Middle frontal gyrus (tissue), 1 donor: ENCODE measurements around the gene PDSS2.

Source experiments
- DNase-seq: peaks from one replicate; pipeline ENCODE4 v3.0.0-alpha.2; 2015; ENCODE audit warnings: low spot score; ENCODE audit errors: extremely low spot score

PDSS2 gene

DNA sequence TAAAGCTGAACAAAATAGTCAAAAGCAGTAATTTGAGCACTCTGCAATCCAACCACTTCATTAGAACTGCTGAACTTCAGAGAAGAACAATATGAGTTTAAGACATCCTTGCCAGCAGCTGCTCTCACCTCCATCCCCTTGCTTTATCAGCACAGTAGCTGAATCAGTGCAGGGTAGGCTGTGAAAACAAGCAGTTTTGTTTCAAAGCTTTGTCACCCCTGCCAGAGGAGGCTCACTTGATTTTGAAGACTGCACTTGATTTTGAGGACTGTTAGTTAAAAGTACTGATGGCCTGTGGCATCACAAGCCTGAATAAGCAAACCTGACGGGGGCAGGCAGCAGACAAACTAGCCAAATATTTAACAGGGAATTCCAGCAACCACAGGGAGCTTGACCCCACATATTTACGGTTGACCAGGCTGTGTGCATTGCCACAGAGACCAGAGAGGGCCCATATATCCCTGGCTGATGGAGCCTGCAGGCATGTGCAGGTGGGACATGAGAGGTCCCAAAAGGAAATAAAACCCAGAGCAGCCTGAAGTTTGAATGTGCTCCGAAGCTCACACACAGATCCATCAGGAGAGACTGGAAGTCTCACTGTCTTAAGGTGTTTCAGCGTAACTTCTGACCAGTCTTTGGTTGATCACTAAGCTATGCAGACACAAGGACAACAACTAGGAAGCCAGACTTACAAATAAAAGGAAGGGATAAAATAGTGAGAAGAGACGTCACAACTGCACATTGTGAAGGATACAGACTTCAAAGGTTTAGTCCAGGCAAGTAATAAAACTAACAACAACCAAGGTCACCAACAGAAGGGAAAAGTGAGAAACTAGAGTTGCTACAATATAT is 97.4 kb downstream of the PDSS2 start:
- DNase-seq = no peak

DNA sequence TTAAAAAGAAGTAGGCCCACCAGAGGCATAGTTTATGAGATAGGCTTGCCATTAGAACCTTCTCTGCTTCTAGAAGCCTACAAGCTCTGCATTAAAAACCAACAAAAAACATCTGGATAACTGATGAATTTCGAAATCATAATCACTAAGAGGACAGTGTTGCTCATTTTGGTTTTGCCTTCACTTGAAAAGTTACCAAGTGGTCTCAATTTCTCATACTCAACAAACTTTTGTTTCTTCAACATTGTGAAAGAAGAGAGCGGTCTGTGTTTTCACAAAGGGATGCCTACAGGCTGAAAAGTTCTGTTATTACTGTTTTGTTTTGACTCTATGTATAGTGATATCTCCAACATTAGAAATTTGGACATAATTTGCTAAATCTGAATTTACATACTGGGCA is 98.9 kb downstream of the PDSS2 start:
- no peak for DNase-seq

DNA sequence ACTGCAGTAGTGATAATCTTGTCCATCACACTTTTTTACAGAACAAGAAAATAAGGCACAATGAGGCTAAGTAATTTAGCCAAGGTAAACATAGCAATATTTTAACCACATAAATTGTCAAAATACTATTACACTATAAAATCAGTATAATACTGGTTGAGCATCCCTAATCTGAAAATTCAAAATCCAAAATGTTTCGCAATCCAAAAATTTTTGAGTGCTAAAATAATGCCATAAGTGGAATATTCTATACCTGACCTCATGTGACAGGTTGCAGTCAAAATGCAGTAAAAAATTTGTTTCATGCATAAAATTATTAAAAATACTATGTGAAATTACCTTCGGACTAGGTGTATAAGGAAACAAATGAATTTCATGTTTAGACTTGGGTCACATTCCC is 101.5 kb downstream of the PDSS2 start:
- DNase-seq = no peak

DNA sequence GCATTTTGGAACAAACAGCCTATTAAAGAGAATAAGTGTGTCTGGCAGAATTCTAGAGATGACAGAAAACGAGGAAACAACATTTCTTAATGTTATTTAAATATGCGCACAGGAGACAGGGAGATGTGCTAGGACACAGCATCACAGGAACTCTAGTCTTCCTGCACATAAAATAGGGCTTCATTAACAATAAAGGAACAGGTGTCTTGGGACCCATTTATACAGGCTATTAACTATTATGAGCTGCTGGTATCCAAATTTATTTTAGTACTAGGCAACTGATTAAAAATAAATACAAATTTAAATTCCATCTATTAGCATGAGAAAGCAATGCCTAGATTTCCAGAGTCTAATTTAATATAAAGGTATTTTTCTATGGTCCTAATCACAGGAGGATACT is 102.3 kb downstream of the PDSS2 start:
- no peak for DNase-seq

DNA sequence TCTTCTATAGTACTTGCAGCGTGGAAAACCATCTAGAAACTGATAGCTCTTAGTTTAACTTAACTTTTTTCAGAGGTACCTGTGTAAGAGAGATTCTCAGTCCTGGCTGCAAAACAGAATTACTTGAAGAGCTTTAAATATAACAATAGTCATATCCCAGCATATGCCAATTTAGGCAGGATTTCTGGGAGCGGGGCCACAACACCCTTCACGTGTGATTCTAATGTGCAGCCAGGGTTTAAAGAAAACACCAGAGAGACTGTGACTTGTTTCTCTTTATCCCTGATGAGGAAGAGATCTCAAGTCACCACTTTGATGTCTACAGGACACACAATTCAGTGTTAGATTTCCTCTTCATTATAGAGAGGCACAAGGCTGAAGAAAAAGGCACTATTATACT is 103.7 kb downstream of the PDSS2 start:
- DNase-seq = no peak

DNA sequence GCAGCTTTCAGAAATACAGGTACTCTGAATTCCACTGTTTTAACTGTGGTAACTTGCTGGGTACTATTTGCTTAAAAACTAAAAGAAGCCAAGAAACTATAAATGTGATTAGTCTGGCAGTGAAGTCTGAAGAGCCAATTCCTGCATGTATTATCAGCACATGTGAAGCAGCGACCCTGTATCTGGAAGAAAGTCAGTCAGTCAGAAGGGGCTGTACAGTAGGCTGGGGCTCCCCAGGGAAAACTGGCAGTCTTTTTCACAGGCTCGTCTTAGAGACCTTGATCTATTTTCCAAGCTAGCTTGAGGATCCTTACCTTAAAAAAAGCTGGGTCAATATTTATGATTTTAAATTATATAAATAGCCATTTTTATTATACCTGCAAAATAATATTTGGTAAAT is 104.9 kb downstream of the PDSS2 start:
- no peak for DNase-seq

DNA sequence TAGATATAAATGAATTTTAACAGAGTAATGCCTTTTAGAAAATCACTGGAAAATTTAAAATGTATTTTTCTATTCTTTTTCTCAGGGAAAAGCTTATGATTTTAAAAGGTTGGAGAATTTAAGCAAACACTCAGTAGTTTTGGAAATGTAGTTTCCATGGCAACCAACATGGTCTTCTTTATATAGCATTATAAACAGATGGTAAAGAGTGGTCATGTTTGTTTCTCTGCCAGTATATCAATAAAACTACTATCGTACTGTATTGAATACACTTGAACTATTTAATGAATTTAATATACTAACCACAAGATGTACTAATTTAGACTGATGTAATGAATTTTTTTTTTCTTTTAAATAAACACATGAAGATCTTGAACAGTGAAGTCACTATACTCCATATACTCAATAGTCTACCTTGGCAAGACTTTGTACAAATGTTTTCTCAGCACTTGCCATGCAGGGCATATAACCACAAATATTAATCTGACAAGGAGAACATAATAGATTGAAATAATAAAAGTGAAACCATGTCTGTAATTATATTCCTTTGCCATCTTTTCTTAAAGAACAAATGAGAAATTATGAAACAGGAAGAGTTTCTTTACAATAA is 105.5 kb downstream of the PDSS2 start:
- DNase-seq = no peak

DNA sequence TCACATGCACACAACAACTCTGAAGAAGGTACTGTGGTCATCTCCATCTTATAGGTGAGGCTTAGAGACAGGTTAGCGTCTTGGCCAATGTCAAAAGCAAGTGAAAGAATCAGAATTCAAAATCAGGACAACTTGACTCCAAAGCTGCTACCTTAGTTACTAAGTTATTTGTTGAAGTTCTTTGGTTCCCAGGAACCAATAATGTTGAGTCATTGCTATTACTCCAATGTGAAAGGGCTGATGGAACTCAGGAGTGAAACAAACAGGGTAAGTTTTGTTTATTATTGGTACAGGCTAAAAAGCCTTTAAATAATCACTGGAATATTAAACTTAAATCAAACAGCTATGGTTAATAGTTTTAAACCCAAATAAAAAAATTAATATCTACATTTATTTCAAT is 111.1 kb downstream of the PDSS2 start:
- DNase-seq = no peak

DNA sequence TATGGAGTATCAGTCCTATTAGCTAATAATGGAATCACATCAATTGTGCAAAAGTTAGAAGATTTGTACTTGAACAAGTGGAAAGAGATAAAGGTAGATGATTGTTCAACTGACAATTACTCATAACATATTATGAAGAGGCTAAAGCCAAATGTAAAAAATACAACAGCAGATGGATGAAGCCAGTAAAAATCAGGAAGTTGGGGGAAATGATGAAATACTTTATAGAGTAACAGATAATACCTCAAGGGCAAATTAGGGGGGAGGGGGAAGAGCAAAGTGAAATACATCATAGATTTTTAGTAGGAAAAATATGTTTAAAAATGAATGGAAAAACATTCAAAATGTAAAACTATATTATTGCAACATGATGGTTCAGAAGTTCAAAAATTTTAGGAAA is 114.0 kb downstream of the PDSS2 start:
- no peak for DNase-seq

DNA sequence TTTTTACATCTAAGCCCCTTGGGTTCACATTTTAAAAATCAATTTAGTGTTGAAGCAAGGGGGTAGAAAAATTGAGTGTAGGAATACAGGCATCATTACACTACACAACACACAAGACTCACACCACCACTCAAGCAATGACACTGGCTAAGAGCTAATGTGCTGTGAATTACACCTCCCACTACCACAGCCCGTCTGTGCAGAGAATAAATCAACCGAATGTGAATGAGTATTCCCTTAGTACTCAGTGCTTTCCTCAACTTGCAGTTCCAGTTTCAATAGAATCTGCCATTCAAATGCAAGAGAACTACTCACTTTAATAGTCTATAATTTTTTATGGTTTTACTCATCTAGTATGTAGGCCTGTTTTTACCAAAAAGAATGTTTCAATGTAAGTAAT is 114.4 kb downstream of the PDSS2 start:
- no peak for DNase-seq

DNA sequence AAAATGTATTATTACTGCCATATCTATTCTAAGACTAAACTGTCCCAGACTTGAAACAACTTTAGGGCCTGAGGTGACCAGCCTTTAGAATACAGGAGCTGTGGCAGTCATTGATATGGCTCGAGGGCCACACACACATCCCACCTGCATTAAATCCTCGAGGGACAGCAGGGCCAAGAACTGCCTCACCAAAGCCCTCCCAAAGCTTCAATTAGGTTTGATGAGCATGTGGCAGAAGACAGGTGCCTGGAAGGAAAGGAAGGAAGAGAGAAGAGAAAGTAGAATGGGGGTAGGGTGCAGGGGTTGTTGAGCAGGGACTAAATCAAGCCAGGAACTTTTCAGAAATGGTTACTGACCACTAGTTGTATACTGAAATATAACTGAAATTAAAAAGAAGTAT is 115.0 kb downstream of the PDSS2 start:
- no peak for DNase-seq

DNA sequence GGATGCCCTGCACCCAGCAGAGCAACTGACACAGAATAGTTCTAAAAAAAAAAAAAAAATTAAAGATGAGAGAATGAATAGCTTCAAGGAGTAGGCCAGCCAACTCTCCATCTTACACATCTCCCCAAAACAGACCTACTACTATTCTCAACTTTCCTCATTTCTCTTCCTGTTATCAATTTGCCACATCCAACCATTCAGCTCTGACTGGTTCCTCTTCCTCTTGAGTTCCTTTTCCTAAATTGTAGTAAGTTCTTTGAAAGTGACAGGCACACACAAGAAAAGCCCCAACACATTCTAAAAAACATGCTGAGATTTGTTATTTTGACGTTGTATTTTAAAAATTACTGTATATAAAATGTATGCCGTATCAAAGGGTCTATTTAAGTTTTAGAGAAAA is 117.2 kb downstream of the PDSS2 start:
- DNase-seq = no peak

DNA sequence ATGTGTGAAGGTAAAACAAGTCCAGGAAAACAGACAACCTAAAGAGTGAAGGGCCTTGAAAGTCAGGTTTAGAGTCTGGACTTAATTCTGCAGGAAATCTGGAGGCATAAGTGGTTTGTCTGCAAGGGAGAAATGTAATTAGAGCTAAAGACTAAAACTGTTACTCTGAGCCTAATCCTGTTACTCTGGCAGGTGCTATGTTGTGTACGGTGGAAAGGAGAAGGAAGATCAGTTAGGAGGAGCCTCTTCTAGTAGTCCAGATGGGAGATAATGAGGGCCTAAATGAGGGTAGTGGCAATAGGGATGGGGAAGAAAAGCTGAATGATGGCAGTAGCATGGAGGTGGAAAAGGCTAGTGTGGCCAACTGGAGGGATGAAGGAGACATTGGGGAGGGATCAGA is 118.5 kb downstream of the PDSS2 start:
- DNase-seq = no peak

DNA sequence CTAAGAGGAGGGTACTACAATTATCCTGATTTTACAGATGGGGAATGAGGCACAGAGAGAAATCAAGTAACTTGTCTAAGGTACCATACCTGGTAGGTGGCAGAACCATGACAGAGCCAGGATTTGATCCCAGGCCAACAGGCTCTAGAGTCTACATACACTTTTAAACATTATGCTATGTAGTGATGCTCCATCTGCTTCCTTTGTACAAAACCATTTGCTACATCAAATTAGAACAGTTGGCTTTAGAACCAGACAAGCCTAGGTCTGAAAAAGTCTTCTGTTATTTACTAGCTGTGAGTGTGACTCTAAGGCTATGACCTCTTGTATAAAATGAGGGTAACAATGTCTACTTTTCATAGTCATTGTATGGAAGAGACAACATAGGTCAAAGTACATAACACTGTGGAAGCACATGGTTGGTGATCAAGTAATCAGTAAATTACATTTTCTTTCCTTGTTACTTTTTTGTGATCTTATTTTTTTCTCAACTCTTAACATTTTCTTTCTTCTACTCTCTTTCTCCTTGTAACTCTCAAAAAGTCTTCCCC is 122.1 kb downstream of the PDSS2 start:
- DNase-seq = no peak

DNA sequence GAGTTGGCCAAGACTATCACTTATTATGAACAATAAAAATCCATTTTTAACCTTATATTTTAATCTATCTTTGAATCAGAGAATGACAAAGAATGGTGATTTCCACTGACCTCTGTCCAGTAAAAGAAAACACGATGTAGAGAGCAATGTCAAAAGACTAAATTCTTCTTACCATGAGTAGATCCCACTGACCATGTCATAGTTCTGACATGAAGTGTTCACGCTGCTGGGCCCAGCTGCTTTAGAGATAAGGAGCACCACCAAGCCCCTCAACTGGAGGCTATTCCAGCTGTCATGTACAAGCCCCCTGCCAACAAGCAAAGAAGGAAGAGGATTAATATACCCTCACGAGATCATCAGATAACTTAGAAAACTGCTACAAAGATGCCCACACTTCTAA is 125.3 kb downstream of the PDSS2 start:
- no peak for DNase-seq

DNA sequence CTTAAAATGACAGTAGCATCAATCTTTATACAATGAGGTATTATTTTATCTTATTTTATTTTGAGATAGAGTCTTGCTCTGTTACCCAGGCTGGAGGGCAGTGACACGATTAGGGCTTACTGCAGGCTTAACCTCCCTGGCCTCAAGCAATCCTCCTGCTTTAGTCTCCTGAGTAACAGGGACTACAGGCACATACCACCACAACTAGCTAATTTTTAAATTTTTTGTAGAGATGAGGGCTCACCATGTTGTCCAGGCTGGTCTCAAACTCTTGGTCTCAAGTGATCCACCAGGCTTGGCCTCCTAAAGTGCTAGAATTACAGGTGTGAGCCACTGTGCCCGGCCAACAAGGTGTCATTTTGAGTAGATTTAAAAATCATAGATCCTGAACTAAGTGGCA is 125.9 kb downstream of the PDSS2 start:
- DNase-seq = no peak

DNA sequence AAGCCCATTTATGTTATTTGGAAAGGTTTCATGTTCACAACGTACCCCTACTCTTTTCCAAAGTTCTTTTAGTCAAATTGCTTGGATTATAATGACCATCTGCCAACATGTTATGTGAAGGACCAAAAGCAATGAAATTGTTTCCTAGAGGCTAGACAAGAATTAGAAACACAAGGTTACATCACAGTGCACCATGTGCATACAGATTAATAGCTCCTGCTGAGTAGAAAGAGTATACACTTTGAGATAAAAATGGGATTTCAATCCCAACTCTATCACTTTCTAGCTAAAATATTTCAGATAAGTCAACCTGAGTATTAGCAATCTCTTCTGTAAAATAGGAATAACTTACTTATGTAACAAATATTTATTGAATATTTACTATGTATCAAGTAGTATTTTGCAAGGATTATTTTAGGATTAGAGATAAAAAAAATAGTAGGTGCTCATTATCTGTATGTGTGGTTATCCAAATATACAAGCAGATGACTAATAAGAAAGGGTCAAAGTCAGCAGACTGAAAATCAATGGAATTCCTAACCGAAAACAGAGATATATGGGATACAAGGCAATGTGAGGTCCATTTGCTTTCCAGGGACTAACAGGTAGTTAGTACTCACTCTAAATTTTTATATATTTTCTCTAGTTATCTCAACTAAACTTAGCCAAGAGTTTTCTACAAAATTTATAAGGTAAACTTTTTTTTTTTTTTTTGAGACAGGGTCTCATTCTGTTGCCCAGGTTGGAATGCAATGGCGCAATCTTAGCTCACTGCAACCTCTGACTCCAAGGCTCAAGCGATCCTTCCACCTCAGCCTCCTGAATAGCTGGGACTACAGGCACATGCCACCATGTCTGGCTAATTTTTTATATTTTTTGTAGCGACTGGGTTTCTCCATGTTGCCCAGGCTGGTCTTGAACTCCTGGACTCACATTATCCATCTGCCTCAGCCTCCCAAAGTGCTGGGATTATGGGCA is 127.7 kb downstream of the PDSS2 start:
- DNase-seq = no peak

DNA sequence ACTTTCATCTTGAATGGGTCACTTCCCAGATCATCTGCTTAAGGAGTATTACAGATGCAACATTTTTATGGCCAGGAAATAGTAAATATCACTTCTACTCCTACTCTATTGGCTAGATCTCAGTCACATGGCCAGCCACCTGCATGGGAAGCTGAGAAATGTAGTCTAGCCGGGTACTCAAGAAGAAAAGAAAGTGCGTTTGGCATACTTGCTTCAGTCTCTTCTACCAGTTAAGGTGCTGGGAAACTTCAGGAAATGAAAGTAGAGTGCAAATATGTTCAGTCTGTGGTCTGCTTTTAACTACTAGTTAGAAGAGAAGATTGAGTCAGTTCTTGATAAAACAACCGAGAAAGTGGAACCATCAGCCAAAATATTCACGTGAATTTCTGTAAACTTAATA is 129.2 kb downstream of the PDSS2 start:
- DNase-seq = no peak

DNA sequence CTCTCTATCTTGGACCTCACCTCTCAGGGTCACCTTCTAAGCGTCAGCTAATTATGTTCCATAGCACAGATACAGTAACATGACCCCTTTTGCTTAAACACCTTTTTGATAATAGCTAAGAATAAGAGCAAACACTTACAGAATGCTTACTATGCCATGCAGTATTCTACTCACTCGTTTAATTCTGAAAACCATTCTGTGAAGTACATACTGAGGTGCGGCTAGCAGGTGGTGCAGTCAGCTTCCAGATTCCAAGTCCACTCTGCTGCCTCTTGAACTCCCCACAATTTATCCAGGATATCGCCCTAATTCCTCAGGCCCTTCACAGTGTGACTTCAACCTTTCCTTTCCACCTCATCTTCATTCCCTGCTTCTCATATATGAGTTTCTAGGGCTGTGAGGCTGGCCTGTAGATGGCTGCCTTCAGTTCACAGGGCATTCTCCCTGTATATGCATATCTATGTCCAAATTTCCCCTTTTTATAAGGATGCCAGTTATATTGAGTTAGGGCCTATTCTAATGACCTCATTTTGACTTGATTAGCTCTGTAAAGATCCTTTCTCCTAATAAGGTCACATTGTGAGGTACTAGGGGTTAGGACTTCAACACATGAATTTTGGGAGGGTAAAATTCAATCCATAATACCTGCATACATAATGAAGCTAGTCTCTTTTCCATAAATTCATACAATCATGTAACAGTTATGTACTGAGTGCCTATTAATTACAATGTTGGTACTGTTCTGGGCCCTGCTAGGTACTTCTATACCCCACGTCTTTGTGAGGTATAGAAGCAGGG is 130.1 kb downstream of the PDSS2 start:
- DNase-seq = no peak

DNA sequence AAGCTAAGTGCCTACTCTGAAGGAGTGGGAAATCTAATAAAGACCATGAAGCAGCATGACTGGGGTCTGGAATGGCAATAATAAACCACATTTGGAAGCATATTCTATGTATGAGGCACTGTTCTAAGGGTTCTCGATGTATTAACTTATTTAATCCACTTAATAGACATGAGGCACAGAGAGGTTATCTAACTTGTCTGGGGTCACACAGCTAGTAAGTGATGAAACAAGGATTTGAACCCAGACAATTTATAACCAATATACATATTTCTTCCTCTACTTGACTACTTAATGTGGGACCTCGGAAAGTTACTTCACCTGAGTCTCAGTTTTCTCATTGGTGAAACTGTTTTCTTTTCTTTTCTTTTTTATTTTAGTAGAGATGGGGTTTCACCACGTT is 131.3 kb downstream of the PDSS2 start:
- DNase-seq = no peak
